Keratinocyte (primary cell): ENCODE data around the gene SKAP1. TPM values are rescaled to one million over a fixed set of nuclear protein-coding genes. Genes with fewer than 3 reads are reported as not detected.
"Not testable (repeated sequence)": the region's sequence is repeated elsewhere in the genome, so short reads cannot be mapped to it uniquely, and the experiment has no call there.

Source experiments
- DNase-seq: peaks from one replicate; pipeline ENCODE4 v3.0.0-alpha.2; 2011; ENCODE audit warnings: low read depth, missing footprints, low spot score
- FAIRE-seq: peaks from 2 replicates; lab custom pipeline; 2011; peaks lifted over from hg19 to GRCh38; lab: Jason Lieb, UNC
- H2AFZ ChIP-seq: 2 replicates; pipeline ENCODE4 v1.6.0; 2012; ENCODE audit warnings: low read length, control low read depth, inconsistent platforms; ENCODE audit not compliant: control insufficient read depth
- H3K27ac ChIP-seq: 2 replicates; pipeline ENCODE4 v1.5.1; 2011; ENCODE audit warnings: low read length; ENCODE audit not compliant: control insufficient read depth, insufficient read depth
- H3K27me3 ChIP-seq: 3 replicates; pipeline ENCODE4 v1.6.0; 2011; ENCODE audit warnings: low read length; ENCODE audit not compliant: control insufficient read depth, insufficient read depth; ENCODE audit errors: extremely low read depth
- H3K36me3 ChIP-seq, 2 experiments: 2 replicates in 1 of 2; 3 replicates in 1 of 2; pipeline ENCODE4 v1.5.1; 2011; ENCODE audit warnings: low read length in 2 of 2, mild to moderate bottlenecking in 1 of 2; ENCODE audit not compliant: control insufficient read depth in 2 of 2, insufficient read depth in 2 of 2; ENCODE audit errors: extremely low read depth in 1 of 2
- H3K4me1 ChIP-seq: 3 replicates; pipeline ENCODE4 v1.5.1; 2011; ENCODE audit warnings: low read length; ENCODE audit not compliant: control insufficient read depth, insufficient read depth; ENCODE audit errors: extremely low read depth
- H3K4me2 ChIP-seq: 3 replicates; pipeline ENCODE4 v1.6.0; 2011; ENCODE audit warnings: low read depth, low read length; ENCODE audit not compliant: control insufficient read depth, insufficient read depth; ENCODE audit errors: extremely low read depth
- H3K4me3 ChIP-seq, 3 experiments: fragments of 200-600 bp in 1 of 3; sonication (generic) in 1 of 3; 2 replicates in 2 of 3; 3 replicates in 1 of 3; pipeline ENCODE4 v1.5.1; 2011 to 2016; ENCODE audit warnings: low read length in 3 of 3, mild to moderate bottlenecking in 3 of 3, control low read depth in 2 of 3, inconsistent platforms in 1 of 3, low read depth in 1 of 3, mixed read lengths in 1 of 3, mixed run types in 1 of 3, moderate library complexity in 1 of 3; ENCODE audit not compliant: control insufficient read depth in 2 of 3, insufficient read depth in 2 of 3; ENCODE audit errors: extremely low read depth in 1 of 3
- H3K79me2 ChIP-seq: 2 replicates; pipeline ENCODE4 v1.6.0; 2012; ENCODE audit warnings: low read length; ENCODE audit not compliant: control insufficient read depth, insufficient read depth
- H3K9ac ChIP-seq: 3 replicates; pipeline ENCODE4 v1.6.0; 2011; ENCODE audit warnings: low read length; ENCODE audit not compliant: control insufficient read depth, insufficient read depth; ENCODE audit errors: extremely low read depth
- H3K9me1 ChIP-seq: 3 replicates; pipeline ENCODE4 v1.6.0; 2011; ENCODE audit warnings: low read length; ENCODE audit not compliant: control insufficient read depth, insufficient read depth; ENCODE audit errors: extremely low read depth
- H3K9me3 ChIP-seq: 2 replicates; pipeline ENCODE4 v1.5.1; 2012; ENCODE audit warnings: low read depth, low read length; ENCODE audit not compliant: control insufficient read depth
- H4K20me1 ChIP-seq: 3 replicates; pipeline ENCODE4 v1.6.0; 2011; ENCODE audit warnings: low read length; ENCODE audit not compliant: control insufficient read depth, insufficient read depth; ENCODE audit errors: extremely low read depth
- CTCF ChIP-seq, 3 experiments: IDR thresholded peaks in 1 of 3; conservative IDR thresholded peaks in 1 of 3; optimal IDR thresholded peaks in 1 of 3; 2 replicates in 2 of 3; 3 replicates in 1 of 3; pipeline versions ENCODE3 to v1.5.1; 2011; ENCODE audit warnings: low read length in 3 of 3, mild to moderate bottlenecking in 3 of 3, moderate library complexity in 2 of 3, control low read depth in 1 of 3, inconsistent platforms in 1 of 3; ENCODE audit not compliant: insufficient read depth in 2 of 3; ENCODE audit errors: extremely low read depth in 1 of 3
- EZH2 ChIP-seq: IDR thresholded peaks from one replicate; pipeline ENCODE4 v1.6.1; 2012; ENCODE audit warnings: inconsistent platforms, mild to moderate bottlenecking, low read length, moderate library complexity
- dilution Hi-C: fragments of 300-500 bp; cut with MboI; formaldehyde crosslinking; loops from one replicate; pipeline ENCODE4 v1.7.0; 2020; ENCODE audit warnings: low sequenced_read_pairs; ENCODE audit not compliant: extremely low pct_ligation_motif_present
- polyA plus RNA-seq, 5 experiments: library from polyadenylated mRNA; depleted of rRNA in 3 of 5; stranded (reverse) in 3 of 5; stranded (forward) in 1 of 5; unstranded in 1 of 5; fragments of >200 nt; gene quantifications; 1 replicate in 1 of 5; 2 replicates in 3 of 5; 3 replicates in 1 of 5; pipeline versions ENCODE4 v1.2.1 to v1.2.3, GENCODE V29; 2011 to 2012; ENCODE audit warnings: missing spikeins in 2 of 5, low read depth in 1 of 5, low replicate concordance in 1 of 5

Gene SKAP1
- polyA plus RNA-seq, 1 donor (not counting 4 experiments of a cell fraction or from before 2014, with no cell fraction given): not detected

DNA sequence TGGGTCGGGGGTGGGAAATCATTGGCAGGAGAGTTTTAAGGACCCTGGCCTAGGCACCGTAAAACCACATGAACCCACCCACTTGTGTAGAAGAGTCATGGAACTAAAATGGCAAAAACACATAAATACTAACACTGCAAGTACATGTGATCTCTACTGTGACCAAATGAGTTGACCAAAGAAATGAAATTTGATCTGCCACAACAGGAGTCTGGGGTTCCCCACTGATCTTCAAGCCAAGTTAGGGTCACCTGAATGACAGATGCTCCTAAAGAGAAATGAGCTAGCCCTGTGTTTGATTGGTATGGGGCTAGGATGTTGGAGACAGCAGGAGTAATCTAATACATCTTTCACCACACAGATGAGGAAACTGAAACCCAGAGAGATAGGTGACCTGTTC lies 21.5 kb upstream of the SKAP1 start:
- no peak overlapping the region for H3K9ac ChIP-seq
- H3K9me1 ChIP-seq: no peaks in the 10 kb centered on the region
- dilution Hi-C loops: no loop called here
- DNase-seq (no peak), FAIRE-seq (no peak)
- H3K27me3 ChIP-seq: peaks cover 4% of the 10 kb centered on the region
- no peak overlapping the region for H2AFZ ChIP-seq
- H3K36me3 ChIP-seq: no peaks in the 10 kb centered on the region
- H4K20me1 ChIP-seq: no peaks in the 10 kb centered on the region
- H3K4me3 ChIP-seq: no peak overlapping the region
- H3K4me1 ChIP-seq: no peaks in the 10 kb centered on the region
- no peak for TF ChIP-seq CTCF (optimal IDR thresholded peaks at IDR 0.05 in 1 of 3, IDR thresholded peaks at IDR 0.05 in 1 of 3, conservative IDR thresholded peaks at IDR 0.05 in 1 of 3; ENCODE audit: extremely low read depth in 1 of 3, insufficient read depth in 2 of 3, low read length in 3 of 3)
- no peak for TF ChIP-seq EZH2
- H3K4me2 ChIP-seq: no peak overlapping the region
- H3K9me3 ChIP-seq: no peaks in the 10 kb centered on the region
- H3K79me2 ChIP-seq: no peaks in the 10 kb centered on the region
- no peak overlapping the region for H3K27ac ChIP-seq

- dilution Hi-C loops, H3K27ac ChIP-seq, H3K4me3 ChIP-seq, H4K20me1 ChIP-seq, DNase-seq, H3K9me1 ChIP-seq, H3K4me2 ChIP-seq, H3K4me1 ChIP-seq, H3K79me2 ChIP-seq, H3K27me3 ChIP-seq, H3K36me3 ChIP-seq, H3K9me3 ChIP-seq, FAIRE-seq, H2AFZ ChIP-seq, H3K9ac ChIP-seq: not testable (repeated sequence)
Observed at GRCh38 chr17:48449335-48449734, 19.3 kb upstream of the SKAP1 start.

DNA sequence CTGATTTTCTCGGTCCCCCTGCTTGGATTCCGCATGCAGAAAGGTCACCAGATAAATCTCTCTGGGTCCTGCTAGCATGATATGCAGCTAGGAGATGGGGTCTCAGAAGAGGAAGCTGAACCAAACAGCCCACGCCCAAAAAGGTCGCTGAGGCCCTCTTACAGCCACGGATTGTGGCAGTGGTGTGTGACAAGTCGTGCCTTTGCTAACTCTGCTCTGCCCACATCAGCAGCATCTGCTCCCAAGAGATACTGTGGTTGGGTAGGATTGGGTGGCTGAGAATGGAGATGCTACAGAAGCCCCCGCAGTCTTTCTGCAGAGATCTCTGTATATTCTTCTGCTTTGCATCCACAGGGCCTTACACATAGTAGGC lies 15.2 kb upstream of the SKAP1 start:
- no peak for TF ChIP-seq EZH2
- TF ChIP-seq CTCF (optimal IDR thresholded peaks at IDR 0.05 in 1 of 3, IDR thresholded peaks at IDR 0.05 in 1 of 3, conservative IDR thresholded peaks at IDR 0.05 in 1 of 3; ENCODE audit: extremely low read depth in 1 of 3, insufficient read depth in 2 of 3, low read length in 3 of 3): no peak
- Histone ChIP-seq H3K27ac (no peak overlapping the region), H3K9me1 (no peaks in the 10 kb centered on the region), H3K79me2 (no peaks in the 10 kb centered on the region), H3K27me3 (no peaks in the 10 kb centered on the region), H3K9me3 (no peaks in the 10 kb centered on the region), H3K36me3 (no peaks in the 10 kb centered on the region), H2AFZ (no peak overlapping the region), H3K9ac (no peak overlapping the region), H3K4me3 (no peak overlapping the region), H4K20me1 (no peaks in the 10 kb centered on the region), H3K4me2 (no peak overlapping the region), H3K4me1 (no peaks in the 10 kb centered on the region)
- dilution Hi-C loops: no loop called here
- no peak for FAIRE-seq
- no peak for DNase-seq
